Embryonic facial prominence (tissue), 1 donor: ENCODE data around the gene MRM2.
"Not testable (repeated sequence)": the region's sequence is repeated elsewhere in the genome, so short reads cannot be mapped to it uniquely, and the experiment has no call there.

ENCODE experiments used
- DNase-seq: peaks from one replicate; pipeline ENCODE4 v3.0.0-alpha.2; 2016; ENCODE audit errors: extremely low spot score

Gene MRM2

GRCh38 chr7:2241580-2242540 lies at the start of gene MRM2, which contains the start of gene NUDT1:
MRM2 (minus strand) TSS chr7:2242205; CDS start chr7:2242169, 36 bp downstream.
NUDT1 (plus strand) TSS chr7:2242226; CDS start chr7:2244575, 2,349 bp downstream.
- DNase-seq = no peak

- no peak for DNase-seq
These were observed 48.9 kb upstream of the MRM2 start for GRCh38 chr7:2290877-2291276.

- no peak for DNase-seq
These were observed 47.6 kb upstream of the MRM2 start for GRCh38 chr7:2289621-2290020.

GRCh38 chr7:2289111-2289586 lies 47.1 kb upstream of the MRM2 start:
- DNase-seq = no peak

- DNase-seq = no peak
These were observed 46.5 kb upstream of the MRM2 start for GRCh38 chr7:2288503-2288902.

GRCh38 chr7:2287745-2288144 lies 45.7 kb upstream of the MRM2 start:
- no peak for DNase-seq

GRCh38 chr7:2283074-2283473 lies 41.1 kb upstream of the MRM2 start:
- no peak for DNase-seq

GRCh38 chr7:2282185-2282751 lies 40.3 kb upstream of the MRM2 start:
- no peak for DNase-seq

GRCh38 chr7:2281541-2281940 lies 39.5 kb upstream of the MRM2 start:
- DNase-seq = no peak

GRCh38 chr7:2280424-2280823 lies 38.4 kb upstream of the MRM2 start:
- DNase-seq = no peak

GRCh38 chr7:2279896-2280295 lies 37.9 kb upstream of the MRM2 start:
- DNase-seq = no peak

GRCh38 chr7:2278026-2278425 lies 36.0 kb upstream of the MRM2 start:
- no peak for DNase-seq

GRCh38 chr7:2276107-2276506 lies 34.1 kb upstream of the MRM2 start:
- no peak for DNase-seq

- DNase-seq = no peak
These were observed 33.1 kb upstream of the MRM2 start for GRCh38 chr7:2275101-2275500.

GRCh38 chr7:2274666-2275065 lies 32.7 kb upstream of the MRM2 start:
- no peak for DNase-seq

GRCh38 chr7:2273866-2274265 lies 31.9 kb upstream of the MRM2 start:
- DNase-seq = no peak

- no peak for DNase-seq
These were observed 30.0 kb upstream of the MRM2 start for GRCh38 chr7:2272031-2272430.

- DNase-seq = no peak
These were observed 29.4 kb upstream of the MRM2 start for GRCh38 chr7:2271273-2272026.

- DNase-seq = no peak
These were observed 28.5 kb upstream of the MRM2 start for GRCh38 chr7:2270495-2270894.

GRCh38 chr7:2269991-2270460 lies 28.0 kb upstream of the MRM2 start:
- DNase-seq = no peak

- DNase-seq = not testable (repeated sequence)
These were observed 27.3 kb upstream of the MRM2 start for GRCh38 chr7:2269089-2269990.
